Stimulated activated CD4-positive, alpha-beta T cell treated with anti-CD3 and anti-CD28 coated beads, Interleukin-1b, Interleukin-23, amount 100 ng/mL, for 48 hours (primary cell): ENCODE data around the gene LYSMD4.
"Not testable (repeated sequence)": the region's sequence is repeated elsewhere in the genome, so short reads cannot be mapped to it uniquely, and the experiment has no call there.

Source experiments
- DNase-seq: peaks from one replicate; pipeline ENCODE4 v3.0.0-alpha.2; 2020

The LYSMD4 gene

DNA sequence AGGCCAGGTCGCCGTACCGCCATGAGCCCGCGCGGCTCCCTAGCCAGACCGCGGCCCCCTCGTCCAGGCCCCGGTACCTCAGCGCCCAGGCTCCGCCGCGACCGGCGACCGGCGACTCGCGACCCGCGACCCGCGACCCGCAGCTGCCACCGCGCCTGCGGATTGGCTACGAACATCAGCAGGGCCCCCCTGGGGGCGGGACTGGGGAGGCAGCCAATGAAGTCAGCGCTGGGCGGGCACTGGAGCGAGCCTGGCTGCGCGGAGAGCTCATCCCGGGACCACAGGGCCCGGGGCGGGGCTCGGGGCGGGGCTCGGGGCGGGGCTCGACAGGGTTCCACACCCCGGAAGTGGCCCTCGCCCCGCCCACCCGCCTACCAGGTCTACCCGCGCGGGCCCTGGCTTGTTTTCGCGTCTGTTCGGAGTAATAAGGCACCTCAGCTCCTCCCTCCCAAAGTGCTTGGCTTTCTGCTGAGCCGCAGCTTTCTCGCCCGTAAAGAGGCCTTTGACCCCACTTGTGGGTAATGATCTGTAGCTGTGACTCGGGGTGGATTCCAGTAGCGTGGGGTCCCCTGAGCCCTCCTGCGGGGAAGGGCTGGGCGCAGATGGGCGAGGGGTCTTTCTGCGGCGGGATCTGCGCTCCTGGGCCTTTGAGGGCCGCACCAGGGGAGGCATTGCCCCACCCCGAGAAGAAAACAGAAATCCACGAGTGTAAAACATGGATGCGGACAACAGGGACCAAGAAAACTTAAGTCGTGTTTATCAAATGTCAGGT lies at the start of gene LYSMD4:
TSS of gene LYSMD4 (minus strand) at position 170 of the 772 bp plus-strand sequence. CDS start 1,438 bp downstream, outside the sequence.
- peak; percentile 98 for DNase-seq

- DNase-seq = not testable (repeated sequence)
Observed at GRCh38 chr15:99782029-99782428, 48.8 kb upstream of the LYSMD4 start.

- no peak for DNase-seq
Observed at GRCh38 chr15:99777144-99777543, 43.9 kb upstream of the LYSMD4 start.

- DNase-seq = no peak
Observed at GRCh38 chr15:99764522-99764921, 31.3 kb upstream of the LYSMD4 start.

DNA sequence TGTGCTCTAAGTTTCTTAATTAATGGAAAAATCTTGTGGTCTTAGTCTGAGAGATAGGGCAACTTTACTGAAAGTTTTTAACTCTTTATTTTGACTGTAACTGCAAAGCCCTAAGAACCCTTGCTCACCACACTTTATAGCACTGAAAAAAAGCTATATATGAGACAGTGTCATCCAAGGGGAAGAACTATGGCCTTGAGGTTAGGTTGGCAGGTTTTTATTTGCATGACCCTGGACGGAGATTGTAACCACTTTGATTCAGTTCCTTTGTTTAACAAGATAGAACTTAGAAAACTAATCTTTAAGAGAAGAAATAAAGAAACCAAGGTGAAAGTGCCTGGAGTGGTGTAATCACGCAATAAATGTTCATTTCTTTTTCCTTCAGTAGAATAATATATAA lies 30.6 kb upstream of the LYSMD4 start:
- DNase-seq = no peak

DNA sequence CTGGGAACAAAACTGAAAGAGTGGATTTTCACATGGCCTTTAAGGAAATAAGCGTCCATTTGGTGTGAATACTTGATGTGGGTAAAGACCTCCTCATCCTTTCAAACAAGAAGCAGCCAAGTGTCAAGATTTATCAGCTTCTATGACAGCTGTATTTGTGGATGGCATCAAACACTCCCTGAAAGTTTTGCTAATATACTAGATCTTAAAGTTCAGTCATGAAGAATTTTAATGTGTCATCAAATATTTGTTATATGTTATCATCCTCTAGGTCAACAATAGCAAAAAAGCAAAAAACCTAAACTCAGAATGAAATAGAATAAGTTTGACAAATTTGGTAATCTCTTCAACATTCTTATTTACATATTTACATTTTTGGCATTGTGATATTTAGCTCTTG lies 29.1 kb upstream of the LYSMD4 start:
- no peak for DNase-seq

GRCh38 chr15:99755692-99756409 lies 22.6 kb upstream of the LYSMD4 start:
- DNase-seq = peak; percentile 19

DNA sequence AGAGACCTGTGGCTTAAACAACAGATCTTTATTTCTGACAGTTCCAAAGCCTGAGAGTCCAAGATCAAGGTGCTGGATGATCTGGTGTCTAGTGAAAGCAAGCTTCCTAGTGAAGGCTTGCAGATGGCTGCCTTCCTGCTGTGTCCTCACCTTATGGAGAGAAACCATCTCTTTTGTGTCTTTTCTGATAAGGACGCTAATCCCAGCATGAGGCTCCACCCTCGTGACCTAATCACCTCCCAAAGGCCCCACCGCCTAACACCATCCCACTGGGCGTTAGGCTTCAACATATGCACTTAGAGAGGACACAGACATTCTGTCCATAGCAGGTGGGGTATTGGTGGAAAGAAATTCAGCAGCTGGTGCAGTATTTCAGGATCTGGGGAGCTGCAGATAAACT lies 19.8 kb upstream of the LYSMD4 start:
- DNase-seq = no peak

GRCh38 chr15:99752556-99752955 lies 19.3 kb upstream of the LYSMD4 start:
- no peak for DNase-seq

- DNase-seq = not testable (repeated sequence)
Observed at GRCh38 chr15:99750326-99750725, 17.1 kb upstream of the LYSMD4 start.

- no peak for DNase-seq
Observed at GRCh38 chr15:99749386-99749785, 16.1 kb upstream of the LYSMD4 start.

GRCh38 chr15:99745370-99746086 lies 12.3 kb upstream of the LYSMD4 start:
- no peak for DNase-seq

DNA sequence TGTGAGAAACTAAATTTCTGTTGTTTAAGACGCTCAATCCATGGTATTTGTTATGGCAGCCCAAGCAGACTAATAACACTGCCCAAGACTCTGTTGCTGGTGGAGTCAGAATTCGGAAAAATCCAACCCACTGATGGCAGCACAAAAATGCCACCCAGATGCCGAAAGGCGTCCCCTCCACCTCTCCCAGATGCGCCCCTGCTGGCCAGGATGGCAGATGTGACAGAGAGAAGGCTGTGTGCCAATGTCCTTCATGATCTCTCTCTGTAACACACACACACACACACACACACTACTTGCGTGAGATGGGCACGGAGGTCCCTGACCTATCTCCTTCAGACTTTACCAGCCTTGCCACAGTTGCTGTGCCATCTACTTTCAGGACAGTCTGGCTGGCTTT lies 10.9 kb upstream of the LYSMD4 start:
- no peak for DNase-seq

- DNase-seq = no peak
Observed at GRCh38 chr15:99741835-99742234, 8.6 kb upstream of the LYSMD4 start.

DNA sequence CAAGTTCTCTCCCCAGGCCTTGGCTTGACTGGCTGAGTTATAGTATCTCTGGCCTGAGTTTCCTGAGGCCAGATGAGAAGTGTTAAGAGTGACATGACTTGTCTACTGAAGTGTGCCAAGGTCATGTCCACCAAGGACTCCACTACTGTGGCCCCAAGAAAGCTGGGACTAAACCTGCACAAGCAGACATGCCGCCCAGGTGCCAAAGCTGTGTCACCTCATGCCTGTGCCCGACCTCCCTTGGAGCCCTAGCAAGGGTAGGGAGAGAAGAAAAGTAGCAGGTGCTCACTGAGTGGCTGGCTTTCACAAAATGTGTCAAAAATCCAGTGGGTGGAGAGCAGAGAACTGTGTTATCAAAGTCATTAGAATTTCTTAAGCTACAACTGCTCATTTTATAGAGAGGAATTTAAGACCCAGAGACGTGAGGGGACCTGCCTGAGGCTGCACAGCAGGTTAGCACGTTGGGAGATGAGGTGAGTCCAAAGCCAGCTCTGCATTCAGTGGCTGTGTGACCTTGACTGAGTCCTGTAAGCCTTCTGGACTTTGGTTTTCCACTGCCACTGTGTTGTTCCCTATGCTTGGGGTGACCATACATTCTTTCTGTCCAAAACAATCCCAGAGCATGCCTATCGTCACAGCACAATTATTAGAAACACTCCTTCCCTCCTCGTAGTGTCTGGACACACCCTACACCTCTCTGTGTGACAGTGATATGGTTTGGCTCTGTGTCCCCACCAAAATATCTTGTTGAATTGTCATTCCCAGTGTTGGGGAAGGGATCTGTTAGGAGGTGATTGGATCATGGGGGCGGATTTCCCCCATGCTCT lies 5.0 kb upstream of the LYSMD4 start:
- no peak for DNase-seq

GRCh38 chr15:99736702-99737101 lies 3.5 kb upstream of the LYSMD4 start:
- no peak for DNase-seq

DNA sequence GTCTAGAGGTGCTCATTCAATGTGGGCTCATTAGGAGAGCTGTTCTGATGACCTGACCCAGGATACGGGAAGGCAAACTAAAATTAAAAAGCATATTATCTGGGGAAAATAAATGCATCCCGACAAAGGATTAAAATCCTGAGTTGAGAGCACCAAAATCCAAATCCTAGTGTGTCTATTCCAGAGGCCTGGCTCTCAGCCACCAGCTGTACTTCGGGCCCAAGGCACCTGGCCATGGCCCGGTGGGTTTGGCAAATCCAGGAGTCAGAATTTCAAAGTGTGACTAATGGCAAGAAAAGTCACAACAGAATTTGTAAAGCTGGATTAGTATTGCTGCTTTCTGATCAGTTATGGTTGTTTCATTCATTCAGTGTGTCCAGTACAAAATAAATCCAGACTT lies 2.6 kb upstream of the LYSMD4 start:
- DNase-seq = no peak

- DNase-seq = no peak
Observed at GRCh38 chr15:99734575-99734974, 1.3 kb upstream of the LYSMD4 start.

DNA sequence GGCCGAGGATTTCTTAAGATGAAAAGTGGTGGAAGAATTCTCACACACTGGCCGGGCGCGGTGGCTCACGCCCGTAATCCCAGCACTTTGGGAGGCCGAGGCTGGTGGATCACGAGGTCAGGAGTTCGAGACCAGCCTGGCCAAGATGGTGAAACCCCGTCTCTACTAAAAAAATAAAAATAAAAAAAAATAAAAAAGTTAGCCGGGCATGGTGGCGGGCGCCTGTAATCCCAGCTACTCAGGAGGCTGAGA lies 729 bp upstream of the LYSMD4 start:
- DNase-seq = not testable (repeated sequence)

- DNase-seq = peak; percentile 6
Observed at GRCh38 chr15:99732751-99733267, 428 bp downstream of the LYSMD4 start.

DNA sequence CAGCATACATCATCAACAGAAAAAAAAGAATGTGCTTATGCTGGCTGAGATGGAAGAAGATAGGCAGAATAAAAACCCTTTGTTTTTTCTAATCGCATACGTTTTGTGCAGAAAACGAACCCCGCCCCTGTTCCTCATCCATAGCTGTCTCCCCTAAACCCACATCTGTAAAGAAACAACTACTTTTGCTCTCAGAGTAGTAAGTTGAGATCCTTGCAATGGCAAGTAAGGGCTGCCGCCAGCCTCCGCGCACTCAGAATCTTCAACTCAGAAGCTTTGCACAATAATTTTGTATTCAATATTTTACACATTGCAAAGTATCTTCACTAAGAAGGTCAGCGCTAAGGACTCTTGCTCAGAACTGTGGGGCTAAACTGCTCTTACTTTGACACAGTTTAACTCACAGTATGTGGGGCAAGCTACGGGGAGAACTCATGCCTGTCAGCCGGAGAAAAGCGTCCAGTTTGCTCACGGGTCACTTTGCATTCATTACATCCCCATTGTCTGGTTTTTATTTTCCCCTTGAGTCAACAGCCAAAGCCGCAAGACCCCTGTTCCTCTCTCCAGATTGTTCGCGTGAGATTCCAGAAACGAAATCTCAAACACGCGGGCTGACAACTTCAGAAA lies 1.0 kb downstream of the LYSMD4 start:
- DNase-seq = no peak
